Raji (cell line): Measurements from ENCODE around the gene APPL2.

Source experiments
- POLR2A ChIP-seq: IDR thresholded peaks from 2 replicates; pipeline ENCODE4 v1.6.1; 2011; ENCODE audit warnings: low read depth, low read length, control low read depth; ENCODE audit not compliant: insufficient read depth

APPL2 gene

DNA sequence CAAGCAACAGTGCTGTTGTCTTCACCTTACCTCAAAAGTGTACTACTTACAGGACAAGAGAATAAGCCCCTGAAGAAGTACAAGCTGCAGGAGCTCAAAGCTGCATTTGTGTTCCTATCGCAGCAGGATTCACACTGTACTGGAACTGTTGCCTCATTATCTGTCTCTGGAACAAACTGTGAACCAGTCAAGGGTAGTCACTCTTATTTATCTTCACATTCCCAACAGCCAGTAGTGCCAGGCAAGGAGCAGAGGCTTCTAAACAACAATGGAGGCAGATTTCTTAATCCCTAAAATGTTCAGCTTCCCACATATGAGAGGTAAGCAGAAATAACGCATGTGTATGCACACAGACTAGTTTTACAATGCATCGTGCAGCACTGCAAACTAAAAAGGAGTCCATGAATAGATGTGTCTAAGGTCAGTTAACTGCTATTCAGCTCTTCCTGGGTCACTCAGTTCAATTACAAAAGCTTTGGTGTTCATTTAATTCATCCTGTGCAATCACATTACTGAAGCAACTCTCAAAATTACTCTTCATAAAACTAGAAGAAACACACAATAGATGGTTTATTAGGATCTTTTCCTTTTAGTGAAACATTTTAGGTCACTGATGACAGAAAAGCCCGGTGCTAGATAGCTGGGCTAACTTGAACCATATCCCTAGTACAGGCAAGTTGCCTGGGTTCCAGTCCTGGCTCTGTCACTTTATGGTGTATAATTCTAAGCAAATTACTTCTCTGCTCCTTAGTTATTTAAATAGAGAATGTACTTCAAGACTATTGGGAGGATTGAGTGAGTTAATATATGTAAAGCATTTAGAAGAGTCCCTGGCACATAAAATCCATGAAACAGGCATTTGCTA lies 2.7 kb downstream of the APPL2 start:
- TF ChIP-seq POLR2A = no peak

DNA sequence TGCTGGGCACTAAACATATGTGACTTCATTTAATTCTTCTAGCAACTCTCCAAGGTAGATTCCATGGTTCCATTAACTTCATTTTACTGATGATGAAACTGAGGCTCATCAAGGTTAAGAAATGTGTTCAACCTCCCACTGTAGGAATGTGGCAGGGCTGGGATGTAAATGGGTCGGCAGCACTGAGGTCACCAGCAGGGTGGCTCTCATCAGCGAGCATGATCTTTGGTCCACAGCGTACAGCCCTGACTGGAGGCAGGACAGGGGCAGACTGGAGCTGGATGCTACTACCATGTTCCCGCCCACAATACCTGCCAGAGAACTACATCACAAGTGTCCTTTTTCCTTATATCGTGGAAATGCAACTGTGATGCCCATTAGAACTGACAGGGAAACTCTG lies 4.6 kb downstream of the APPL2 start:
- TF ChIP-seq POLR2A = no peak

DNA sequence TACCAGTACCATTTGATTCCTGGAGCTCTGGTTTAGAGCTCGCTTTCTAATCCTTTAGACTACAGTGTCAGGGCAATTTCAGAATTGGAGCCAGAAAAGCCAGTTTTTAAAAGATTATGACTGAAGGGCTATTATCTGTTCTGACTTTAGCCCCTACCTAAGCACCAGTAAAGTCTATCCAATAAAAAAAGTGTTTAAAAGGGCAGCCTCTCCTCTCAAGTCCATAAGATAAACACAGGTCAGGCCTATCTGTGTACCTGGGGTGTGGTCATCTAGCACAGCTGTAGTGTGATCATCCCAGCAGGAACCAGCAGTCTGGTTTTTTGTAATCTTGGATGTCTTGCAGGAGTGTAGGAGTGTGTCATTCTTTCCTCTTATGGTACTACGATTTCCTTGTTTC lies 6.6 kb downstream of the APPL2 start:
- no peak for TF ChIP-seq POLR2A

DNA sequence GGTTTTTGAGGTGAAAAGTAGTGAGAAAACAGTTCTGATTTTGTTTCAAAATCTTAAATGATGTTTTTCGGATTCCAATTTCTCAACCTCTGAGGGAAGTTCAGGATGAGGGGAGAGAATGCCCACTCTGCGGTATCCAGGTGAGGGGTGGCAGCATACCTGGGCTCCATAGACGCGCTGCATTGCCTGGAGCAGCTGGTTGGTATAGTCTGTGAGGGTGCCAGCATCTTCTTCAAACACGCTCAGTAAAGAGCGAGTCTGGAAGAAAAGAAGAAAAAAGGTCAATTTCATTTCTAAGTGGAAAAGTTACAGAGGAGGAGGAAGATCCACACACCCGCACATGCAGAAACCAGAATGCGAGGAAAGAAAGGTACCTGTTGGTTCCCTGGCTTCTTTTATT lies 7.0 kb downstream of the APPL2 start:
- TF ChIP-seq POLR2A = no peak

DNA sequence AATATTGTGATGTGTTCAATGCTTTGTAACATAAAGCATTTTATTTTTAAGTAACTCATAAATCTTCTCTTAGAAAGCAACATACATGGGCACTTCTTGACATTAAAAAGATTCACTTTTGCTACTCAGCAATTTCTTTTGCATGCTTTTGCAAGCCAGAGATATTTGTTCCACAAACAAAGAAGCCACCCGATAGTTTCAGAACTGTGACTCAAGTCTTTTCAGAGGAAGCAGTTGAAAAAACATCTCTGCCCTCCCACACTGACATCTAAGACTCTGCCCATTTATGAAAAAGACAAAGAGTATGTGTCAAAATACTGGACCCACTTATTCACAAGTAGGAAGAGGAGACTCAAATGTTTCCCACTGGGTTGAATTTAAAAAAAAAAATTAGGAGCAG lies 7.5 kb downstream of the APPL2 start:
- TF ChIP-seq POLR2A = no peak

DNA sequence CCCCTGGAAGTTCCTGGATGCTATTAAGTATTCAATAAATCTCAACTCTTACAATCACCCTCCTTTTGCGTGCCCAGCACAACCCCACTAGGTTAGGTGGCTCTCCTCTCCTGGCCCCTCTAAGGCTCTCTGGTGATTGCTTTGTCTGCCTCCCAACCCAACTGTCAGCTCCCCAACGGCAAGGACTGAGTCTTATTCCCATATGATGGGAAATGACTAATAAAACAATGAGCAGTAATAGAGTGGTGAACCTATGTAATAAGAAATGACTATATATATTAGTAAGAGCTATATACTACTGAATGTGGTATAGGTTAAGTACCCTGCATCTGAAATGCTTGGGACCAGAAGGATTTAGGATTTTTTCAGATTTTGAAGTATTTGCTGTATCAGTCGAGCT lies 8.1 kb downstream of the APPL2 start:
- TF ChIP-seq POLR2A = no peak

DNA sequence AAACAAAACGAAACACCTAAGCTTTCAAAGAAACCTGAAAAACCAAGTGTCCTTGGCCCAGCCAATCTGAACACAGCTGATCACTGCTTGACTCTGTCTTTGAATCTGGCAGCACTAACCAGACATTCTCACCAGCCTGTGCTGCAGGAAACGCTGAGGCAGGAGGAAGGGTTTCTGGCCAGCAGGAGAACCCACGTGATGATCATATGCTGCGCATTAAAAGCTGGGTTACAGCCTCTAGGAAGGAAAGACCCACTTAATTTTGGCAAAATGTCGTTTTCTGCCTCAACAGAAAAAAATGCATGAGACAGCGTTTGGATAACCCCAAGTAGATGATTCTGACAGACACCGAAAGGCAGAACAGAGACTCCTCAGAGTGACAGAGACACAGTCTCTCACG lies 9.8 kb downstream of the APPL2 start:
- no peak for TF ChIP-seq POLR2A

DNA sequence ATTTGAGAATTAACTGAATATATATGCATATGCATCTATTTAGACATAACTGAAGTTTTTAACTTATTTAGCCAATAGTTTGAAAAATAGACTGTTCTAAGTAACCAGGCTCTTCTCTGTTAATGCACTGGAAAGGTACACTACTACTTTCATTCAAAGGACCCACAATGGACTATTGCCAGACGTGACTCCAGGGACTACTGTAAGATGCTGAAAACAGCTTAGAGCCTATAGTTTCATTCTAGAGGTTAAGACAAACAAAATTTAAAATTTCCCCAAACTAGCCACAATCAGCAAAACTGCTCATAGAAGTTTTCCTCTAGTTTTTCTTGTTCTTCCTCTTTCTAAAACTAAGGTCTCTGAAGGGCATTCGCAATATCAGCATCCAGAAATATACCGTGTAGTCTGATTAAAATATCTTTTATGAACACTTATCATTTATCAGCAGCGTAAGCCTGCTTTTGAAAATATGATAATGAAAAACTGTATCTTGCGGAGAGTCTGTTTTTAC lies 10.4 kb downstream of the APPL2 start:
- TF ChIP-seq POLR2A = no peak

DNA sequence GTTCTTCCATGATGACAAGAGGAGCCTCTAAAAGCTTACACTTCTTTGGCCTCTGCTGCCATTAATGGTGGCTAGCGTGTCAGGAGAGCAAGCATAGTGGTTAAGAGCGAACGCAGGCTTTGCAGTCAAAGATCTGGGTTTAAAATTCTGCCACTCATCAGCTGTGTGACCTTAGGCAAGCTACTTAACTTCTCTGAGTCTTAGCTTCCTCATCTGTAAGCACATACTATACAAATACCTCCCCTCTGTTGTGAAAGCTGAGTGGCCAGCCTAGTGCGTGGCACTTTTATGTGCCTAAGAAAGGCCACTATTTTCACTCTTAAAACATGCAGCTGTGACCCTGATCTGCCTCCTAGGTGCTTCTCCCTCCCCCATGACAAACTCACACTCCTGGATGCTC lies 11.6 kb downstream of the APPL2 start:
- no peak for TF ChIP-seq POLR2A

DNA sequence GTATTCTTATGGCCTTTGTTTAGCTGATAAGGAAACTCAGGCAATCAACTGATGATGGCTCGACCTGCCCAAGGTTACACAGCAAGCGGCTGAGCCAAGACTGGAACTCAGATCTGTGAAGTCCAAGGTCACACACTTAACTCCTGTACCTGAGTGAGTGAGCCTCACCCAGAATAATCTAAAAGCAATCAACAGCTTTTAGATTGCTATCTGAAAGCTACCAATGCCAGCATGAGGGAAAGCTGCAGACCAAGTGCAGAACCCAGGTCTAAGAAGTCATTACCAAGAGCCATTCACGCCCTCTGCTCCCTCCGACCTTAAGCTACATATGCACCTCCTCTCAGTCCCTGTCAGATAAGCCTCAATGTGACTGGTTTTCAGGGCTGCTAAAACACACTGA lies 12.1 kb downstream of the APPL2 start:
- no peak for TF ChIP-seq POLR2A

DNA sequence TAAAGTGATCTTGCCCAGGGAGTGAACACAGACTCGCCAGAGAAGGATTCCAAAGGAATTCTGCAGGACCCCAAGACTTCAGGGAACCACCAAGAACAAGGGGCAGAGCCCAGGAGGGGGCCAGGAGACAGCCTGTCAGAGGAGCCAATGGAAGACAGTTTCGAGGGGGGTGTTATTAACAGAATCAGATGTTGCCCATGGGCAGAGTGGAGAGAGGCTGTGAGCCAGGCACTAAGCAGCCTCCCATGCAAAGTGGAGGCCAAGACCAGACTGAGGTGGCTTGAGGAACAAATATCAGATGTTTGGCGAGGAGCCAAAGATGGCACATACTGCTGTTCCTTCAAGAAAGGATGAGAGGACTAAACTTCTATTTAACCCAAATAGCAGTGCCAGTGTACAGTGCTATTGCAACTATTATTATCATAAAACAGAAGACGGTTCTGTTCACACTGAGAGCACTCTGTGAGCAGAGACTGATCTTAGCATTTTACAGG lies 12.6 kb downstream of the APPL2 start:
- no peak for TF ChIP-seq POLR2A

DNA sequence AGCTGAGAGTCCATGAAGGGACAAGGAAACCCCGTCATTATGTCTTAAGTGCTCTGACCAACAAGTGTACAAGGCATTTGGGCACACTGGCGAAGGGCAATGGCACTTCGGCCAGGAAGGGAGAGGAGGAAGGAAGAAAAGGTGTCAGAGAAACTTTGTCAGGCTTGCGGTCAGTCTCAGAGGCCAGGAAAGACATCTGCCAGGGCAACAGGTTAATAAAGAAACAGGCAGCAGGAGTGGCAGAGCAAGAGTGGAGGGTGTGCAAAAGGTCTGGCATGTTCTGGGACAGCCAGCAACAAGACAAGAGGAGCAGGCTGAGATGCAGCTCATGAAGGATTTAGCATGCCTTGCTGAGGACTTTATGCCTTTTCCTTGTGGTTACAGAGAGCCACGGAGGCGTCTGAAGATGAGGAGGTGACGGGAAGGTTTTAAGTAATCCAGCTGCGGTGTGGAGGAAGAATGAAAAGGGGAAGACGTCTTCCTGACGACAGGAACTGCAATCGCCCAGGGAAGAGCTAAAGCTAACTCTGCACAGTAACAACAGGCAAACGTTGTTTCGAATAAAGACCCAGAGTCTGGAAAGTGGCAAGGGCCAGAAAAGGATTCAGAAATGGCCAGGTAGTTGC lies 13.1 kb downstream of the APPL2 start:
- no peak for TF ChIP-seq POLR2A

DNA sequence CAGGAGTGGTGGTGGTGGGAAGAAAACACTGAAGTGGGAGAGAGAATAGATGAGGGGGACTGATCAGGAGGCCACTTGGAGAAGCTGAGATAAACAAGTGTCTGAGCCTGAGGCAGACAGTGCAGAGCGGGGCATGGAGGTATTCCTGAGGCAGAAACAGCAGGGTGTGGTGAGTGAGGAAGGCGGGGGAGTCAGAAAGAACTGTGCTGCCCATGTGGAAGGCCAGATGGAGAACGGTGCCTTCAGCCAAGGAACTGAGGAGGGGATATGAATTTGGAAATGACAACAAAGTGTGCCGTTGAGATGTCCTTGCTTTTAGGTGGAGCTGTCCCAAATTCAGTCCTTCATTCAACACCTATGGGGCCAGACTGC lies 13.7 kb downstream of the APPL2 start:
- no peak for TF ChIP-seq POLR2A

DNA sequence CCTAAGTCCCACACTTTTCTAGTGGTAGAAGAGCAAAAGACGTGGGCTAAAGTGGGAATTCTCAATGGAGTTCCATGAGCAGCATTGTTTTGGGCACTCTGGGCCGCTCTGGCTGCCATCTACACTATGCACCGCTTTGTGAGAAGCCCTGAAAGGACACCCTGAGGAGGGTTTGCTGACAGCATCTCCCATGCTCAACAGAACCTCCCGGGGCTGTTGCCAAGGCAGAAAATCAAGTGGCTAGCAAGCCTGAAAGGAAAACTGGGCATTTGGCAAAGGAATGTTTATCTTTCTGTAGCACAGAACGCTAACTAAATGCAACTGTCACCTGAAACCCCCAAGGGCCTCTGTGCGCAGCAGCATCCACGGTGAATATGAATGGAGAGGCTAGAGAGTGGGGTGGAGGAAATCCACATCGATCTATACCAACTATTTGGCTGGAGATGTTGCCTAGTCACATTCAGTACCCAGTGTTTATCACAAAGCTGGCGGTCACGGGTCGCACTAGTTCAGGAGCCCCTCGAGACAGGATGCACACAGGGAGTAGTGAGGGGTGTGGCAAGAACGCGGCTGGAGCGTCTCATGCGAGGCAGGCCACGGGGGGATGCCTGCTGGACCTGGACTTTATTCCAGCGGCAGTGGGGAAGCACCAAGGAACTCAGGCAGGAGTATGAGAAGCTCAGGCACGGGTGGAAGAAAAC lies 14.2 kb downstream of the APPL2 start:
- no peak for TF ChIP-seq POLR2A

DNA sequence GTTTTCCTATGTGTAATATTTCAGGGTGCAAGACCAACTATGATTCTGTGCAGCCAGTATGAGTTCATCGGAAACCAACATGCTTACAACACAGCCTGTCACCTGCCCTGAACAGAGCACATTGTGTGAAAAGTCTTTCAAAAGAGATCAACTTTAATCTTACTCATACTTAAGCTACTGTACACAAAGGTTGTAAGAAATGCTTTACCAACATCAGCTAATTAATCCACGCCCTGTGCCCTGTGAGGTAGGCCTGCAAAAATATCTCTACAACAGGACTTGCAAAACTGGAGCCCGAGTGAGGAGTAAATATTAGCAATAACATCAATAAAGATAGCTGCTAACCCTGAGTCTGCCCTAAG lies 15.1 kb downstream of the APPL2 start:
- no peak for TF ChIP-seq POLR2A
